ENCODE data around the gene P3H3. TPM values are rescaled to one million over a fixed set of nuclear protein-coding genes. Genes with fewer than 3 reads are reported as not detected.
"Not testable (repeated sequence)": the region's sequence is repeated elsewhere in the genome, so short reads cannot be mapped to it uniquely, and the experiment has no call there.

Gene P3H3
- total RNA-seq, 2 donors from 2014 or later, result 66.1 to 77.7 TPM

DNA sequence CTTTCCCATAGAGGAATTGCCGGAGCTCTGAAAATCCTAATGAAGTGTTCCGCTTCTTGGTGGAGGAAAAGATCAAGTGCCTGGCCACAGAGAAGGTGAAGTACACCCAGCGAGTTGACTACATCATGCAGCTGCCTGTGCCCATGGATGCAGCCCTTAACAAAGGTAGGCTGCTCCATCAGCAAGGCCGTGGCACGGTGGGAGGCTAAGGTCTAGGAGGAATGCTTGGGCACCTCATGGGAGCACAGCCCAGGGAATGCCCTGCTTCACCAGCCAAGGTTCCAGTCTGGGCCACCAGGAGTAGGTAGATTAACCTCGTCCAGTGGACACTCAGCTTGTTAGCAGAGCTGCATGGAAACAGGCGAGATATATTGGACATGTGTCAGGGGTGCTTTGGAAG is 32.7 kb downstream of the P3H3 start:
- TF ChIP-seq CTCF (IDR thresholded peaks at IDR 0.05), result no peak
- no peak overlapping the region for H3K4me3 ChIP-seq
- no peaks in the 10 kb centered on the region for H3K9me3 ChIP-seq
- no peaks in the 10 kb centered on the region for H3K4me1 ChIP-seq (ENCODE audit: control insufficient read depth in 1 of 2, low read depth in 2 of 2)
- peaks cover 84% of the 10 kb centered on the region for H3K36me3 ChIP-seq
- H3K27ac ChIP-seq, result no peak overlapping the region
- DNase-seq (ENCODE audit: low spot score) (no peak), ATAC-seq (ENCODE audit: insufficient number of reproducible peaks, low FRiP score, low read depth) (no peak)
- no peaks in the 10 kb centered on the region for H3K27me3 ChIP-seq (replicated peaks; ENCODE audit: insufficient read depth)

DNA sequence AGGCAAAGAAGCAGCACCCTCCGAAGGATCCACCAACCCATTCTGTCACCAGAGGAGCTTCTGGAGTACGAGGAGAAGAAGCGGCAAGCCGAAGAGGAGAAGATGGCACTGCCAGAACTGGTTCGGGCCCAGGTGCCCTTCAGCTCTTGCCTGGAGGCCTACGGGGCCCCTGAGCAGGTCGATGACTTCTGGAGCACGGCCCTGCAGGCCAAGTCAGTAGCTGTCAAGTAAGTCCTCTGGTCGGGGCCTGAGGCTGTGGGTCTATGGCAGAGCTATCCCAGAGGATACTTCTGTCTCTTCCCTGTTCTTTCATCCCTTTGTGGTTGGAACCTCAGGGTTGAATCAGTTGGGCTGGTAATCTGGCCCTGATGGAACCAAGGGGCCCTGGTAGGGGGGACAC is 33.2 kb downstream of the P3H3 start:
- no peak for TF ChIP-seq CTCF (IDR thresholded peaks at IDR 0.05)
- Histone ChIP-seq H3K4me3 (no peak overlapping the region), H3K4me1 (ENCODE audit: control insufficient read depth in 1 of 2, low read depth in 2 of 2) (peaks cover 0 to under 1% of the 10 kb centered on the region in 2 donors), H3K9me3 (no peaks in the 10 kb centered on the region), H3K27ac (no peak overlapping the region), H3K36me3 (peaks cover 80% of the 10 kb centered on the region), H3K27me3 (replicated peaks; ENCODE audit: insufficient read depth) (no peaks in the 10 kb centered on the region)
- no peak for DNase-seq (ENCODE audit: low spot score)
- ATAC-seq (ENCODE audit: insufficient number of reproducible peaks, low FRiP score, low read depth), result no peak

GRCh38 chr12:6863033-6863432 is 34.8 kb downstream of the P3H3 start:
- Histone ChIP-seq H3K9me3 (no peaks in the 10 kb centered on the region), H3K4me3 (no peak overlapping the region), H3K4me1 (ENCODE audit: control insufficient read depth in 1 of 2, low read depth in 2 of 2) (peaks cover 0 to 6% of the 10 kb centered on the region in 2 donors), H3K36me3 (peaks cover 63% of the 10 kb centered on the region), H3K27me3 (replicated peaks; ENCODE audit: insufficient read depth) (no peaks in the 10 kb centered on the region), H3K27ac (no peak overlapping the region)
- ATAC-seq (ENCODE audit: insufficient number of reproducible peaks, low FRiP score, low read depth), result no peak
- TF ChIP-seq CTCF (IDR thresholded peaks at IDR 0.05), result no peak
- DNase-seq (ENCODE audit: low spot score), result no peak

DNA sequence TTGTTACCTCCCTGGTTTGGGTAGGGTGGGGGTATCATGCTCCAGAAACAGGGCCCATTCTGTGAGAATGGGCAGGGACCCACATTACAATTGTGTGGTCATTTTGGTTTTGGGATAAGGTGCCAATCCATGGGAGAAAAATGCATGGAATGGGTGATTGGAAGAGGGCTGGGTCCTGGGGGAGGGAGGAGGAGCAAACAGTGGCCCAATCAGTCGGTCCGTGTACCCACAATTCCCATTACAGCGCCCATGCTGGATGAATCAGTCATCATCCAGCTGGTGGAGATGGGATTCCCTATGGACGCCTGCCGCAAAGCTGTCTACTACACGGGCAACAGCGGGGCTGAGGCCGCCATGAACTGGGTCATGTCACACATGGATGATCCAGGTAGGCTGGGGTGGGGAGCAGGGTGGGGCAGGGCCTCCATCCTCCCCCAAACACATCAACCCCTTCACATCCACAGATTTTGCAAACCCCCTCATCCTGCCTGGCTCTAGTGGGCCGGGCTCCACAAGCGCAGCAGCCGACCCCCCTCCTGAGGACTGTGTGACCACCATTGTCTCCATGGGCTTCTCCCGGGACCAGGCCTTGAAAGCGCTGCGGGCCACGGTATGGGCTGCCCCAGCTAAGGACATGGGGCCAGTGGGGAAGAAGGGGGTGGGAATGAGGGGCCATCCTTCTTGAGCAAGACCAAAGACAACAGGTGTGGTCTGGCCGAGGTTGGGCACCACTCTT is 35.5 kb downstream of the P3H3 start:
- H3K27ac ChIP-seq, result no peak overlapping the region
- H3K4me1 ChIP-seq (ENCODE audit: control insufficient read depth in 1 of 2, low read depth in 2 of 2), result peaks cover 6 to 12% of the 10 kb centered on the region in 2 donors
- TF ChIP-seq CTCF (IDR thresholded peaks at IDR 0.05), result no peak
- H3K9me3 ChIP-seq, result no peaks in the 10 kb centered on the region
- ATAC-seq (ENCODE audit: insufficient number of reproducible peaks, low FRiP score, low read depth) (no peak), DNase-seq (ENCODE audit: low spot score) (no peak)
- no peaks in the 10 kb centered on the region for H3K27me3 ChIP-seq (replicated peaks; ENCODE audit: insufficient read depth)
- H3K4me3 ChIP-seq, result no peak overlapping the region
- H3K36me3 ChIP-seq, result peaks cover 56% of the 10 kb centered on the region

- H3K4me1 ChIP-seq (ENCODE audit: control insufficient read depth in 1 of 2, low read depth in 2 of 2), result peaks cover 15 to 27% of the 10 kb centered on the region in 2 donors
- DNase-seq (ENCODE audit: low spot score); ATAC-seq (ENCODE audit: insufficient number of reproducible peaks, low FRiP score, low read depth); H3K27ac ChIP-seq; H3K4me3 ChIP-seq; H3K27me3 ChIP-seq (replicated peaks; ENCODE audit: insufficient read depth); H3K9me3 ChIP-seq: not testable (repeated sequence)
- peaks cover 49% of the 10 kb centered on the region for H3K36me3 ChIP-seq
These were observed 37.1 kb downstream of the P3H3 start for GRCh38 chr12:6865307-6865706.

Data from thoracic aorta (tissue), 2 donors.